ENCODE data around the gene RAI1. TPM values are rescaled to one million over a fixed set of nuclear protein-coding genes. Genes with fewer than 3 reads are reported as not detected.
"Not testable (repeated sequence)": the region's sequence is repeated elsewhere in the genome, so short reads cannot be mapped to it uniquely, and the experiment has no call there.

Gene RAI1
- polyA plus RNA-seq, 1 donor, result 17.8 TPM

GRCh38 chr17:17681744-17682292 is 560 bp downstream of the RAI1 start:
- no peak for DNase-seq (ENCODE audit: low read depth)

- no peak for DNase-seq (ENCODE audit: low read depth)
These were observed 1.1 kb downstream of the RAI1 start for GRCh38 chr17:17682293-17682736.

GRCh38 chr17:17682737-17683680 is 1.8 kb downstream of the RAI1 start:
- no peak for DNase-seq (ENCODE audit: low read depth)

GRCh38 chr17:17683710-17684365 is 2.6 kb downstream of the RAI1 start:
- DNase-seq (ENCODE audit: low read depth), result no peak

- peak; percentile 69 for DNase-seq (ENCODE audit: low read depth)
These were observed 3.9 kb downstream of the RAI1 start for GRCh38 chr17:17684906-17685774.

GRCh38 chr17:17685775-17686291 is 4.6 kb downstream of the RAI1 start:
- no peak for DNase-seq (ENCODE audit: low read depth)

GRCh38 chr17:17689312-17689711 is 8.1 kb downstream of the RAI1 start:
- DNase-seq (ENCODE audit: low read depth), result no peak

- not testable (repeated sequence) for DNase-seq (ENCODE audit: low read depth)
These were observed 9.0 kb downstream of the RAI1 start for GRCh38 chr17:17690233-17690632.

- no peak for DNase-seq (ENCODE audit: low read depth)
These were observed 10.4 kb downstream of the RAI1 start for GRCh38 chr17:17691468-17692263.

GRCh38 chr17:17692353-17693252 is 11.3 kb downstream of the RAI1 start:
- DNase-seq (ENCODE audit: low read depth), result no peak

- no peak for DNase-seq (ENCODE audit: low read depth)
These were observed 12.3 kb downstream of the RAI1 start for GRCh38 chr17:17693253-17694168.

GRCh38 chr17:17694169-17695081 is 13.2 kb downstream of the RAI1 start:
- no peak for DNase-seq (ENCODE audit: low read depth)

- DNase-seq (ENCODE audit: low read depth), result no peak
These were observed 14.8 kb downstream of the RAI1 start for GRCh38 chr17:17696085-17696484.

- no peak for DNase-seq (ENCODE audit: low read depth)
These were observed 15.8 kb downstream of the RAI1 start for GRCh38 chr17:17696882-17697633.

GRCh38 chr17:17698371-17698770 is 17.1 kb downstream of the RAI1 start:
- no peak for DNase-seq (ENCODE audit: low read depth)

GRCh38 chr17:17698869-17699351 is 17.7 kb downstream of the RAI1 start:
- no peak for DNase-seq (ENCODE audit: low read depth)
